Measurements from ENCODE around the gene PRDX3. TPM values are rescaled to one million over a fixed set of nuclear protein-coding genes. Genes with fewer than 3 reads are reported as not detected.

The PRDX3 gene
- total RNA-seq, 1 experiment from 2014 or later, result 167 TPM

- TF ChIP-seq ZNF512 (CRISPR knock-in tag; IDR thresholded peaks at IDR 0.05; ENCODE audit: borderline replicate concordance) (no peak), AR (CRISPR knock-in tag; IDR thresholded peaks at IDR 0.05) (no peak), ZNF317 (CRISPR knock-in tag; IDR thresholded peaks at IDR 0.05; ENCODE audit: borderline replicate concordance, low read depth) (no peak)
These were observed 57.7 kb downstream of the PRDX3 start (continued) for GRCh38 chr10:119120875-119121274.

GRCh38 chr10:119120413-119120867 lies 58.2 kb downstream of the PRDX3 start:
- DNase-seq (ENCODE audit: low spot score) (no peak), ATAC-seq (no peak)
- H3K4me3 Mint-ChIP-seq, result no peak overlapping the region
- no peak overlapping the region for H3K27ac Mint-ChIP-seq
- no peaks in the 10 kb centered on the region for H3K9me3 Mint-ChIP-seq
- peaks cover 52% of the 10 kb centered on the region for H3K36me3 Mint-ChIP-seq
- CTCF ChIA-PET, result interaction anchor here (0.6 kb wide), 1 partner anchor 89 kb away, joined by 4 read pairs; no protein-coding TSS in a partner anchor
- no peaks in the 10 kb centered on the region for H3K4me1 Mint-ChIP-seq
- POLR2A ChIA-PET, result no interaction called here
- TF ChIP-seq GABPB1 (CRISPR knock-in tag; IDR thresholded peaks at IDR 0.05) (peak; percentile 64), ZNF281 (CRISPR knock-in tag; IDR thresholded peaks at IDR 0.05) (no peak), ZNF423 (CRISPR knock-in tag; IDR thresholded peaks at IDR 0.05) (no peak)
- H3K27me3 Mint-ChIP-seq (ENCODE audit: low read depth), result no peaks in the 10 kb centered on the region

- no peak overlapping the region for H3K27ac Mint-ChIP-seq
- H3K4me3 Mint-ChIP-seq, result no peak overlapping the region
- no peak for ATAC-seq
- ChIA-PET POLR2A (no interaction called here), CTCF (interaction anchor here (0.7 kb wide), 1 partner anchor 166 kb away, joined by 3 read pairs; no protein-coding TSS in a partner anchor)
- no peaks in the 10 kb centered on the region for H3K27me3 Mint-ChIP-seq (ENCODE audit: low read depth)
- DNase-seq (ENCODE audit: low spot score), result no peak
- H3K9me3 Mint-ChIP-seq, result no peaks in the 10 kb centered on the region
- no peak for TF ChIP-seq NFYB (CRISPR knock-in tag; conservative IDR thresholded peaks at IDR 0.05; ENCODE audit: low read depth)
- no peak for TF ChIP-seq E2F4 (CRISPR knock-in tag; IDR thresholded peaks at IDR 0.05; ENCODE audit: borderline replicate concordance, low read depth)
- TF ChIP-seq ZNF317 (CRISPR knock-in tag; IDR thresholded peaks at IDR 0.05; ENCODE audit: borderline replicate concordance, low read depth), result no peak
- TF ChIP-seq E2F5 (CRISPR knock-in tag; IDR thresholded peaks at IDR 0.05), result no peak
- no peak for TF ChIP-seq ESRRA (CRISPR knock-in tag; IDR thresholded peaks at IDR 0.05; ENCODE audit: borderline replicate concordance)
- no peak for TF ChIP-seq ZNF263 (CRISPR knock-in tag; IDR thresholded peaks at IDR 0.05; ENCODE audit: low read depth)
- no peak for TF ChIP-seq RORB (CRISPR knock-in tag; IDR thresholded peaks at IDR 0.05)
- TF ChIP-seq ZNF512 (CRISPR knock-in tag; IDR thresholded peaks at IDR 0.05; ENCODE audit: borderline replicate concordance), result no peak
- TF ChIP-seq ZNF532 (CRISPR knock-in tag; IDR thresholded peaks at IDR 0.05; ENCODE audit: borderline replicate concordance), result no peak
- TF ChIP-seq ZNF423 (CRISPR knock-in tag; IDR thresholded peaks at IDR 0.05), result no peak
- peaks cover 60% of the 10 kb centered on the region for H3K36me3 Mint-ChIP-seq
- H3K4me1 Mint-ChIP-seq, result no peaks in the 10 kb centered on the region
These were observed 59.2 kb downstream of the PRDX3 start for GRCh38 chr10:119119400-119119799.
